HCT116 (cell line): Measurements from ENCODE around the gene CPA4. TPM values are rescaled to one million over a fixed set of nuclear protein-coding genes. Genes with fewer than 3 reads are reported as not detected.

Source experiments
- ATAC-seq: fragments of 200-7000 bp; cut with Tn5 transposase; 2 replicates; pipeline ENCODE4 v1.9.1; 2020; ENCODE audit warnings: mild to moderate bottlenecking, moderate library complexity
- BruUV-seq: library from RNA; stranded (reverse); fragments of 400-500 nt; replicated peaks from 2 replicates; lab custom pipeline; 2021; lab: Mats Ljungman, UMichigan
- CTCF ChIA-PET: fragments of 300-600 bp; sonication (Branson Sonifier 250); formaldehyde crosslinking; loops from one replicate; lab custom pipeline; 2021; ENCODE audit warnings: antibody characterized with exemption; lab: Charles Lee
- POLR2A ChIA-PET: fragments of 300-600, 350-600 bp; sonication (Branson Sonifier 250); formaldehyde crosslinking; loops from one replicate; lab custom pipeline; 2021; ENCODE audit warnings: antibody characterized with exemption; lab: Charles Lee
- RAD21 ChIA-PET, 2 experiments: fragments of 300-600 bp; sonication (Branson Sonifier 250); formaldehyde crosslinking; loops; one replicate each; lab custom pipeline; 2023; ENCODE audit warnings: low total read pairs in 2 of 2; ENCODE audit not compliant: uncharacterized antibody in 2 of 2, unreplicated experiment in 2 of 2, low non-redundant PET in 1 of 2; lab: Charles Lee
- DNase-seq: peaks from one replicate; pipeline ENCODE4 v3.0.0-alpha.2; 2010; ENCODE audit warnings: low read depth, low spot score
- H2AFZ ChIP-seq: fragments of 200-600 bp; shearing (Covaris generic), sonication (generic); 2 replicates; pipeline ENCODE4 v1.6.1; 2017; ENCODE audit warnings: low read depth, mixed run types, mixed read lengths, antibody characterized with exemption, low read length; ENCODE audit not compliant: poor library complexity, severe bottlenecking
- H3K27ac ChIP-seq: 2 replicates; pipeline ENCODE4 v1.5.1; 2012; ENCODE audit warnings: low read depth, low read length
- H3K27me3 ChIP-seq: fragments of 200-600 bp; sonication (generic); 2 replicates; pipeline ENCODE4 v1.6.1; 2016; ENCODE audit warnings: mixed run types, low read length, mixed read lengths; ENCODE audit not compliant: insufficient read depth
- H3K36me3 ChIP-seq, 2 experiments: fragments of 200-500 bp in 1 of 2; fragments of 200-600 bp in 1 of 2; sonication (Bioruptor generic) in 1 of 2; sonication (generic) in 1 of 2; 2 replicates each; pipeline versions ENCODE4 v1.5.1 to v1.6.1; 2014 to 2016; ENCODE audit warnings: low read length in 2 of 2, inconsistent platforms in 1 of 2, mixed read lengths in 1 of 2, mixed run types in 1 of 2; ENCODE audit not compliant: insufficient read depth in 2 of 2, control insufficient read depth in 1 of 2
- H3K4me1 ChIP-seq, 2 experiments: fragments of 200-600 bp in 1 of 2; sonication (generic) in 1 of 2; 2 replicates each; pipeline versions ENCODE4 v1.5.1 to v1.6.1; 2012 to 2017; ENCODE audit warnings: low read length in 2 of 2, inconsistent platforms in 1 of 2, mild to moderate bottlenecking in 1 of 2, mixed read lengths in 1 of 2, mixed run types in 1 of 2, moderate library complexity in 1 of 2; ENCODE audit not compliant: insufficient read depth in 2 of 2, control insufficient read depth in 1 of 2
- H3K4me2 ChIP-seq: fragments of 200-600 bp; sonication (generic); 2 replicates; pipeline ENCODE4 v1.6.1; 2017; ENCODE audit warnings: mixed run types, low read length, mixed read lengths
- H3K4me3 ChIP-seq, 2 experiments: fragments of 200-600 bp in 1 of 2; sonication (generic) in 1 of 2; replicated peaks in 1 of 2; 2 replicates each; pipeline ENCODE4 v1.5.1; 2011 to 2016; ENCODE audit warnings: low read length in 2 of 2, control low read depth in 1 of 2, low read depth in 1 of 2, mild to moderate bottlenecking in 1 of 2, mixed read lengths in 1 of 2, mixed run types in 1 of 2
- H3K79me2 ChIP-seq: fragments of 200-600 bp; sonication (generic); 2 replicates; pipeline ENCODE4 v1.6.1; 2017; ENCODE audit warnings: mild to moderate bottlenecking, mixed run types, low read length, moderate library complexity, mixed read lengths; ENCODE audit not compliant: insufficient read depth
- H3K9ac ChIP-seq: fragments of 200-600 bp; sonication (generic); 2 replicates; pipeline ENCODE4 v1.6.1; 2016; ENCODE audit warnings: low read length, mixed read lengths
- H3K9me2 ChIP-seq: fragments of 200-600 bp; sonication (generic), shearing (Covaris generic); 2 replicates; pipeline ENCODE4 v1.6.1; 2017; ENCODE audit warnings: mixed run types, mild to moderate bottlenecking, moderate library complexity; ENCODE audit not compliant: insufficient read depth
- H3K9me3 ChIP-seq, 2 experiments: fragments of 200-500 bp in 1 of 2; fragments of 200-600 bp in 1 of 2; sonication (Bioruptor generic) in 1 of 2; sonication (generic) in 1 of 2; 2 replicates each; pipeline ENCODE4 v1.6.1; 2014 to 2017; ENCODE audit warnings: low read length in 2 of 2, mixed read lengths in 2 of 2, inconsistent platforms in 1 of 2, low read depth in 1 of 2, mild to moderate bottlenecking in 1 of 2, mixed run types in 1 of 2, moderate library complexity in 1 of 2; ENCODE audit not compliant: control insufficient read depth in 1 of 2, insufficient read depth in 1 of 2
- H4K20me1 ChIP-seq: fragments of 200-600 bp; sonication (generic), shearing (Covaris generic); 2 replicates; pipeline ENCODE4 v1.6.1; 2017; ENCODE audit warnings: mixed run types, mild to moderate bottlenecking, moderate library complexity; ENCODE audit not compliant: insufficient read depth
- CBX3 ChIP-seq: IDR thresholded peaks from 2 replicates; pipeline ENCODE4 v1.6.1; 2012; ENCODE audit warnings: low read depth
- CEBPB ChIP-seq: IDR thresholded peaks from 2 replicates; pipeline ENCODE4 v1.6.1; 2012; ENCODE audit warnings: low read depth
- EGR1 ChIP-seq: IDR thresholded peaks from 2 replicates; pipeline ENCODE4 v1.6.1; 2012; ENCODE audit warnings: low read depth
- ELF1 ChIP-seq: IDR thresholded peaks from 2 replicates; pipeline ENCODE4 v1.6.1; 2012; ENCODE audit warnings: low read depth, borderline replicate concordance
- EZH2 ChIP-seq: fragments of 200-600 bp; sonication (generic); IDR thresholded peaks from 2 replicates; pipeline ENCODE4 v1.6.1; 2017; ENCODE audit warnings: antibody characterized with exemption, mixed run types
- FOSL1 ChIP-seq: IDR thresholded peaks from 2 replicates; pipeline ENCODE4 v1.6.1; 2012; ENCODE audit warnings: low read depth
- JUND ChIP-seq: IDR thresholded peaks from 2 replicates; pipeline ENCODE4 v1.6.1; 2012
- POLR2A ChIP-seq: IDR thresholded peaks from 2 replicates; pipeline ENCODE4 v1.7.0; 2011; ENCODE audit warnings: borderline replicate concordance; ENCODE audit not compliant: insufficient read depth, insufficient read length; ENCODE audit errors: extremely low read depth
- POLR2AphosphoS5 ChIP-seq: IDR thresholded peaks from 2 replicates; pipeline ENCODE4 v1.6.1; 2011; ENCODE audit warnings: mild to moderate bottlenecking, low read depth, low read length, moderate library complexity
- RAD21 ChIP-seq: IDR thresholded peaks from 2 replicates; pipeline ENCODE4 v1.6.1; 2012; ENCODE audit warnings: low read depth, mild to moderate bottlenecking
- SIN3A ChIP-seq: IDR thresholded peaks from 2 replicates; pipeline ENCODE4 v1.6.1; 2012; ENCODE audit warnings: low read depth
- SRF ChIP-seq: IDR thresholded peaks from 2 replicates; pipeline ENCODE4 v1.6.1; 2012; ENCODE audit warnings: low read depth
- TCF7L2 ChIP-seq: IDR thresholded peaks from 2 replicates; pipeline ENCODE4 v1.7.0; 2011; ENCODE audit warnings: borderline replicate concordance, inconsistent platforms; ENCODE audit not compliant: insufficient read depth, insufficient read length; ENCODE audit errors: extremely low read depth
- YY1 ChIP-seq: IDR thresholded peaks from 2 replicates; pipeline ENCODE4 v1.6.1; 2011; ENCODE audit warnings: low read length, low read depth, moderate library complexity, mild to moderate bottlenecking; ENCODE audit not compliant: insufficient replicate concordance; ENCODE audit errors: extremely low read depth
- ZNF274 ChIP-seq: fragments of 200-500 bp; sonication (Bioruptor generic); IDR thresholded peaks from 2 replicates; pipeline ENCODE4 v1.6.1; 2014; ENCODE audit warnings: mild to moderate bottlenecking, low read depth, low read length, inconsistent platforms
- intact Hi-C: fragments of 100-400 bp; cut with micrococcal nuclease; formaldehyde crosslinking; loops from 2 replicates; pipeline ENCODE4 v1.10.0; 2022
- total RNA-seq: library from RNA; stranded (reverse); gene quantifications from one replicate; pipeline ENCODE4 v1.2.1, GENCODE V29; 2021; ENCODE audit not compliant: unreplicated experiment
- TF ChIP-seq, protein P1 (sequence below): IDR thresholded peaks from 2 replicates; pipeline ENCODE4 v1.6.1; 2012
- TF ChIP-seq, protein P2 (sequence below): IDR thresholded peaks from 2 replicates; pipeline ENCODE4 v1.6.1; 2012; ENCODE audit warnings: low read depth

The CPA4 gene
- total RNA-seq, 1 experiment from 2014 or later = 38.7 TPM

DNA sequence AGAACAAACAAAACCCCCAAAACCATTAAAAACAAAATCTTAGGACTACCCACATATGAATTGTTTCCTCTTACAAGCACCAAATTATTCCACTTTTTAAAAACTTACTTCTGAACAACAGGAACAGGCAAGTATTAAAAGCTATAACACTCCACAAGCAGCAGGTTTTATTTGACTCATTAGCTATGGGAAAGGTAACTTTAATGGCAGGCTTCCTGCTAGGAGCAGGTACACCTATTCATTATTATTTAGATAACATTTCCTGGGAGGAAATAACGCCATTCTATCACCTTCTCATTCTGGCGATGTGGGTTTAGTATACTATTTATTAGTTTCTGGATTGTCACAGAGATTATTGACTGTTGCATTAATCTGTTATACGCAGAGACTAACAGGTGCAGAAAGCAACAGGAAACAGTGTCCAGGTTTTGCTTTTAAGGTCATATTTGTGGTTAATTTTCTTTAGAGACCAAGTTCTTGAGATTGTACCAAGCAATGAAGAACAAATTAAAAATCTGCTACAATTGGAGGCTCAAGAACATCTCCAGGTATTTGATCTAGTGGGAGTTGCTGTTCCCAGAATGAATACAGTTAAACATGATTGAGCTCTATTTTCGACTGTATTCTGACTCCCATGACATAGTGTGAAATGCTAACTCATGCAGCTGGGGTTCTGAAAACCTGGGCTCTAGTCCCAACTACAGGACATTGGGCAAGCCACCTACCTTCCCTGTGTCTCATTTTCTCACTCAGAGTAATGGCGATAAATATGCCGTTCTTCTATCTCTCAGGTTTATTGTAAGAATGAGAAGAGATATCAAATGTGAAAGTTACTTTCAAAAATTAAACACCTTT, 24.3 kb upstream of the CPA4 start (continued):
- TF ChIP-seq RAD21 = no peak
- no peak for TF ChIP-seq ZNF274
- TF ChIP-seq EZH2 = no peak

DNA sequence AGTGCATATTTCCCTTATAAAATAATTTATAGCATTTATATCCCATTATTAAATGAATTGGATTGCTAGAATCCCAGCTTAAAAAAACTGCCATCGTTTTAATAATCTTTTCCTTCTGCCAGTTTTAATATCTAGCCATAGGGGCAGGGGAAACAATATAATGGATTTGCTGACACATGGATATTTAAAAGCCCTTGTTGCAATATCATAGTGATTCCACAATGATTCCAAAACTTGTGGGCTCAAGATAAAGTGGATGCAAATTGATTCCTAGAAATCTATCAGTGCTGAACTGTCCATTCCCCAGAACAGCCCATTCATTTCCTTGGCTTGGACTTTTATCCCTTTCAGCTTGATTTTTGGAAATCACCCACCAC, 23.7 kb upstream of the CPA4 start:
- H3K4me1 ChIP-seq = peaks cover 0 to 3% of the 10 kb centered on the region in 2 experiments; a peak in 1 of 4 replicates
- no peaks in the 10 kb centered on the region for H3K79me2 ChIP-seq
- H3K4me3 ChIP-seq = no peak overlapping the region
- ChIA-PET POLR2A (no interaction called here), CTCF (interaction anchor here (1.0 kb wide), 1 partner anchor 8 kb away, joined by 3 read pairs; no protein-coding TSS in a partner anchor), RAD21 (interaction anchor here in 1 of 2 experiments (0.6 kb wide), 1 partner anchor 76 kb away, joined by 4 read pairs; no protein-coding TSS in a partner anchor)
- intact Hi-C loops = no loop called here
- TF ChIP-seq CBX3 (no peak), CEBPB (no peak), ELF1 (no peak), EZH2 (no peak), FOSL1 (no peak), EGR1 (no peak), POLR2AphosphoS5 (no peak), JUND (no peak), SRF (no peak), TCF7L2 (no peak), YY1 (no peak), SIN3A (no peak), POLR2A (no peak), ZNF274 (no peak)
- TF ChIP-seq, protein P1, sequence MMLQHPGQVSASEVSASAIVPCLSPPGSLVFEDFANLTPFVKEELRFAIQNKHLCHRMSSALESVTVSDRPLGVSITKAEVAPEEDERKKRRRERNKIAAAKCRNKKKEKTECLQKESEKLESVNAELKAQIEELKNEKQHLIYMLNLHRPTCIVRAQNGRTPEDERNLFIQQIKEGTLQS = no peak
- TF ChIP-seq, protein P2, sequence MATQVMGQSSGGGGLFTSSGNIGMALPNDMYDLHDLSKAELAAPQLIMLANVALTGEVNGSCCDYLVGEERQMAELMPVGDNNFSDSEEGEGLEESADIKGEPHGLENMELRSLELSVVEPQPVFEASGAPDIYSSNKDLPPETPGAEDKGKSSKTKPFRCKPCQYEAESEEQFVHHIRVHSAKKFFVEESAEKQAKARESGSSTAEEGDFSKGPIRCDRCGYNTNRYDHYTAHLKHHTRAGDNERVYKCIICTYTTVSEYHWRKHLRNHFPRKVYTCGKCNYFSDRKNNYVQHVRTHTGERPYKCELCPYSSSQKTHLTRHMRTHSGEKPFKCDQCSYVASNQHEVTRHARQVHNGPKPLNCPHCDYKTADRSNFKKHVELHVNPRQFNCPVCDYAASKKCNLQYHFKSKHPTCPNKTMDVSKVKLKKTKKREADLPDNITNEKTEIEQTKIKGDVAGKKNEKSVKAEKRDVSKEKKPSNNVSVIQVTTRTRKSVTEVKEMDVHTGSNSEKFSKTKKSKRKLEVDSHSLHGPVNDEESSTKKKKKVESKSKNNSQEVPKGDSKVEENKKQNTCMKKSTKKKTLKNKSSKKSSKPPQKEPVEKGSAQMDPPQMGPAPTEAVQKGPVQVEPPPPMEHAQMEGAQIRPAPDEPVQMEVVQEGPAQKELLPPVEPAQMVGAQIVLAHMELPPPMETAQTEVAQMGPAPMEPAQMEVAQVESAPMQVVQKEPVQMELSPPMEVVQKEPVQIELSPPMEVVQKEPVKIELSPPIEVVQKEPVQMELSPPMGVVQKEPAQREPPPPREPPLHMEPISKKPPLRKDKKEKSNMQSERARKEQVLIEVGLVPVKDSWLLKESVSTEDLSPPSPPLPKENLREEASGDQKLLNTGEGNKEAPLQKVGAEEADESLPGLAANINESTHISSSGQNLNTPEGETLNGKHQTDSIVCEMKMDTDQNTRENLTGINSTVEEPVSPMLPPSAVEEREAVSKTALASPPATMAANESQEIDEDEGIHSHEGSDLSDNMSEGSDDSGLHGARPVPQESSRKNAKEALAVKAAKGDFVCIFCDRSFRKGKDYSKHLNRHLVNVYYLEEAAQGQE = no peak
- no peak overlapping the region for H2AFZ ChIP-seq
- H3K36me3 ChIP-seq = no peaks in the 10 kb centered on the region
- H3K9me2 ChIP-seq = no peaks in the 10 kb centered on the region
- no TSS peak for BruUV-seq
- DNase-seq (no peak), ATAC-seq (no peak)
- no peak overlapping the region for H3K27ac ChIP-seq
- H3K9me3 ChIP-seq = no peaks in the 10 kb centered on the region
- no peaks in the 10 kb centered on the region for H3K27me3 ChIP-seq
- no peak overlapping the region for H3K9ac ChIP-seq
- H4K20me1 ChIP-seq = no peaks in the 10 kb centered on the region
- no peak overlapping the region for H3K4me2 ChIP-seq
